ENCODE measurements around the gene OPRD1. TPM values are rescaled to one million over a fixed set of nuclear protein-coding genes. Genes with fewer than 3 reads are reported as not detected.
"Not testable (repeated sequence)": the region's sequence is repeated elsewhere in the genome, so short reads cannot be mapped to it uniquely, and the experiment has no call there.

Gene OPRD1
- not detected in 2 replicates for total RNA-seq

DNA sequence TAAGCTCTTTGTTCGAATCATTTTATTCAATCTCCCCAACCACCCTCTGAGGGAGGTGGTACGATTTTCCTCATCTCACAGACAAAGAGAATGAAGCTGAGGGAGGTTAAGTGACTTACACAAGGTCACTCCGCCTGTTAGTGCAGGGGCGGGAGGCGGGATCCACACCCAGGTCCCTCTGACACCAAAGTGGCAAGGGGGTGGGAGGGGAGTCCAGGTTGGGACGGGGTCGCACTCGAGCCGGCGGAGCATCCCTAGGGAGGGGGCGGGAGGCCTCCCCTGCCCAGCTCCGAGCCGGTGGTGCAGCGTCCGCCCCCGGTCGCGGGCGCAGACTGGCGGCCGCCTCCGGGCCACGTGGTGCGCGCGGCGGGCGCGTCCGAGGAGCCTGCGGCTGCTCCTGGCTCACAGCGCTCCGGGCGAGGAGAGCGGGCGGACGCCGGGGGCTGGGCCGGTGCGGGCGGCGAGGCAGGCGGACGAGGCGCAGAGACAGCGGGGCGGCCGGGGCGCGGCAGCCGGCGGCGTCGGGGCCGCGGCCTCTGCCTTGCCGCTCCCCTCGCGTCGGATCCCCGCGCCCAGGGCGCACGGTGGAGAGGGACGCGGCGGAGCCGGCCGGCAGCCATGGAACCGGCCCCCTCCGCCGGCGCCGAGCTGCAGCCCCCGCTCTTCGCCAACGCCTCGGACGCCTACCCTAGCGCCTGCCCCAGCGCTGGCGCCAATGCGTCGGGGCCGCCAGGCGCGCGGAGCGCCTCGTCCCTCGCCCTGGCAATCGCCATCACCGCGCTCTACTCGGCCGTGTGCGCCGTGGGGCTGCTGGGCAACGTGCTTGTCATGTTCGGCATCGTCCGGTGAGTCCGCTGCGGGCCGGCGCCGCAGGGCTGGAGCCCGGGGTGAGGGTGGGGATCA is at the start of gene OPRD1:
TSS of gene OPRD1 (plus strand) at position 405 of the 903 bp plus-strand sequence. CDS start at position 619, 214 bp downstream.
- DNase-seq (ENCODE audit: low read depth in 2 of 2), result no peak

DNA sequence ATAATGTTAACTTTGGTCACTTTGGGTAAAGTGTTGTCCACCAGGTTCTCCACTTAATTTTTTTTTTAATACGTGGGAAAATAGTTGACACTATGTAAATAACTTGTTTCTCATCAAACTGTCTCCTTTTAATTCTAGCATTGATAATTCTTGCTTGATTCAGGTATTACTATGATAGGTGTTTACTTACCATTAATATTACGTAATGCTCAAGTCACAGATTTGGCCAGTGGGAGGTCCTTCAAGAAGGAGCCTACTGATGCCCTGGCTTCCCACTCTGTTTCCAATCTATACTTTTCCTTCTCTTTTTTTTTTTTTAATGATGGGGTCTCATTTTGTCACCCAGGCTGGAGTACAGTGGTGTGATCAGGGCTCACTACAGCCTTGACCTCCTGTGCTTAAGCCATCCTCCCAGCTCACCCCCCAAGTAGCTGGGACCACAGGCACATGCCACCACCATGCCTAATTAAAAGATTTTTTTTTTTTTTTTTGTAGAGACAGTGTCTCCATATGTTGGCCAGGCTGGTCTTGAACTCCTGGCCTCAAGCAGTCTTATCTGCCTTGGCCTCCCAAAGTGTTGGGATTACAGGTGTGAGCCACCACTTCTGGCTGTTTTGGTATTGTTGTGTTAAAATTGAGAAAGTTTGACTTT is 45.3 kb upstream of the OPRD1 start:
- DNase-seq (ENCODE audit: low read depth in 2 of 2), result no peak

DNA sequence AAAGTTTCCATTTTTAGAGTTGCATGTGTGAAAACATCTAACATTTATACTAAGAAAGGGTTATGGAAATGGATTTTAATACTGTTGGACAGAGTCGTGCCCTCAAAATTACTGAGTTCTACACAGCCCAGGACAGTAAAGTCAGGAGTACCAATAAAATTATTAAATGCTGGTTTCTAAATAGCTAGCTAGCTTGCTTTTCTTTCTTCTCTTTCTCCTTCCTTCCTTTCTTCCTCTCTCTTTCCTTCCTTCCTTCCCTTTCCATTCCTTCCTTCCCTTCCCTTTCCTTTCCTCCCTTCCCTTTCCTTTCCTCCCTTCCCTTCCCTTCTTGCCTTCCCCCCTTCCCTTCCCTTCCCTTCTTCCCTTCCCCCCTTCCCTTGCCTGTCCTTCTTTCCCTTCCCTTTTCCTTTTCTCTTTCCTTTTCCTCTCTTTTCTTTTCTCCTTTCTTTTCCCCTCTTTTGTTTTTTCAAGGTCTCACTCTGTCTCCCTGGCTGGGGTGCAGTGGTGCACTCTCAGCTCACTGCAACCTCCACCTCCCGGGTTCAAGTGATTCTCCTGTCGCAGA is 41.3 kb upstream of the OPRD1 start:
- DNase-seq (ENCODE audit: low read depth in 2 of 2), result no peak

DNA sequence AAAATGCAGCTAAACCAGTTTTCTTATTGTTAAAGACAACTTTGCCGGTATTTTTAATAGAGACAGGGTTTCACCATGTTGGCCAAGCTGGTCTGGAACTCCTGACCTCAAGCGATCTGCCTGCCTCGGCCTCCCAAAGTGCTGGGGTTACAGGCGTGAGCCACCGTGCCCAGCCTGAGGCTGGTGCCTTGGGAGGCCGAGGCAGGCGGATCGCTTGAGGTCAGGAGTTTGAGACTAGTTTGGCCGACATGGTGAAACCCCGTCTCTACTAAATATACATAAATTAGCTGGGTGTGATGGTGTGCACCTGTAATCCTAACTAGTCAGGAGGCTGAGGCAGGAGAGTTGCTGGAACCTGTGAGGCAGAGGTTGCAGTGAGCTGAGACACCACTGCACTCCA is 40.0 kb upstream of the OPRD1 start:
- DNase-seq (ENCODE audit: low read depth in 2 of 2), result not testable (repeated sequence)

DNA sequence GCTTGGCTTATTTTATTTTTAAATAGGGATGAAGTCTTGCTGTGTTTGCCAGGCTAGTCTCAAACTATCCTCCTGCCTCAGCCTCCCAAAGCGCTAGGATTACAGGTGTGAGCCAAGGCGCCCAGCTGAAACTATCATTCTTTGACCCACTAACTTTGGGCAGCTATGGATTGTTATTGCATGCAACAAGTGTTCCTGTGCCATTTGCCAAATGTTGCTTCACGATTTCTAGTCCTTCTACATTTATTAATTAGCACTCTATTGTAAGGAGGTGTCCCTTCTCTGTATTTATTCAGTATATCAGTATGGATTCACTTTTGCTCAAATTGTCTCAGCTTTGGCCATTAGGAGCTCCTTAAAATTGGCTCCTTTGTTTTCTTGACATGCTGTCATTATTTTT is 38.9 kb upstream of the OPRD1 start:
- DNase-seq (ENCODE audit: low read depth in 2 of 2), result no peak

DNA sequence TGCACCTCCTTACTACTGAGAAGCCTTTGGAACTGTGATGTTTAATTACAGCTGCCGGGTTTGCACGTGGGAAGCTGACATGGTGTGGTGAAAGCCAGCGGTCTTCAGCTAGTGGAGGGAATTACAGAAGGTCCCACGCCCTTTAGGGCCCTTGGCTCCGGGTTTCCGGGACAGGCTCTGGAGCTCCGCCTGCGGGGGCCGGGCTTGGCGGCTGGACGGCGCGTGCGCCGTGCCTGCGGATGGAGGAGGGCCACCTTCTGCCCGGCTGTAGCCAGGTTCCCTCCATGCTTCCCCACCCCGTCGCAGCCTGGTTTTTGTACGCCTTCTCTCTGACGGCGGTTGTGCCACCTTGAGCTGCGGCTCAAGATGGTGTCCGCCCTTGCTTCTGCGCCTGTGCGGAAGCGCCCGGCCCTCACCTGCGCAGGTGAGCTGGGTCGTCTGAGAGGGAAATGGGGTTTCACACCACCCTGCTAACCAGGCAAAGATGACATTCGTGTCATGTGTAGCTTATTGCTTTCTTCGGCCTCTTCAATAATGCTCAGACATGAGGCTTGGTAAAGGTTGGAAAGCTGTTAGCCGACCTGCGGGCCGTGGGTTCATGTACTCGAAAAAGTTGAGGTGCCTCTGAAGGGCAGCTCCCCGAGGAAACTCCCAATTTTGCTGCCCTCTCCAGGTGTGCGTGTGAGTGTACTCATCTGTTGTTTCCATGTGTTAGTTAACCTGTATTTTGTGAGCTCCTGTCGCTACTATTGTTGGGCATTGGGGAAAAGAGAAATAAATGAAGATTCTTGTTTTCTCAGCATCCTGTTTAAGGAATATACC is 36.6 kb upstream of the OPRD1 start:
- DNase-seq (ENCODE audit: low read depth in 2 of 2), result peak; percentile 54 to 61

DNA sequence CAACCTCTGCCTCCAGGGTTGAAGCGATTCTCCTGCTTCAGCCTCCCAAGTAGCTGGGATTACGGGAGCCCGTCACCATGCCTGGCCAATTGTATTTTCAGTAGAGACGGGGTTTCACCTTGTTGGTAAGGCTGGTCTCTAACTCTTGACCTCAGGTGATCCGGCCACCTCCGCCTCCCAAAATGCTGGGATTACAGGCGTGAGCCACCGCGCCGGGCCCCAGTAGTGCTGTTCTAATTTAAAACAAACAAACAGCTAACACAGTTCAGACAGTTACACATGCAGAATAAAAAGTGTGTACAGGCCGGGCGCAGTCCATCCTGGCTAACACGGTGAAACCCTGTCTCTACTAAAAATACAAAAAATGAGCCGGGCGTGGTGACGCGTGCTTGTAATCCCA is 35.6 kb upstream of the OPRD1 start:
- DNase-seq (ENCODE audit: low read depth in 2 of 2), result no peak

DNA sequence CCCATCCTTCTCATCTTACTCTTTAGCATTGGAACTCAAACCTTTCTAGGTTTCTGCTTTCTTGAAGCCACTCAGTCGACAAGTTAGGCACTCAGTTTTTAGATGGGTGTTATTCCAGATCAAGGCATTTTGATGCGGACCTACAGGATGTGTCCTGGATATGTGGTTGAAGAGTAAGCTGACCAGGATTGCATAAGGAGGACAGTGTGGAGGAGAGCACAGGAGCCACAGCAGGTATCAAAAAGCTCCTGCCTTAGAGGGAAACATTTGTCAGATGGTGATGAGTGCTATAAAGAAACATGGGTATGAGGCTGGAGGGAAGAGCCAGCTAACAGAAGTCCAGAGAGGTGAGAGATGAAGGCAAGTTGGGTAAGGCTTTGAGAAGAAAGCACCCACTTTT is 33.9 kb upstream of the OPRD1 start:
- no peak for DNase-seq (ENCODE audit: low read depth in 2 of 2)

DNA sequence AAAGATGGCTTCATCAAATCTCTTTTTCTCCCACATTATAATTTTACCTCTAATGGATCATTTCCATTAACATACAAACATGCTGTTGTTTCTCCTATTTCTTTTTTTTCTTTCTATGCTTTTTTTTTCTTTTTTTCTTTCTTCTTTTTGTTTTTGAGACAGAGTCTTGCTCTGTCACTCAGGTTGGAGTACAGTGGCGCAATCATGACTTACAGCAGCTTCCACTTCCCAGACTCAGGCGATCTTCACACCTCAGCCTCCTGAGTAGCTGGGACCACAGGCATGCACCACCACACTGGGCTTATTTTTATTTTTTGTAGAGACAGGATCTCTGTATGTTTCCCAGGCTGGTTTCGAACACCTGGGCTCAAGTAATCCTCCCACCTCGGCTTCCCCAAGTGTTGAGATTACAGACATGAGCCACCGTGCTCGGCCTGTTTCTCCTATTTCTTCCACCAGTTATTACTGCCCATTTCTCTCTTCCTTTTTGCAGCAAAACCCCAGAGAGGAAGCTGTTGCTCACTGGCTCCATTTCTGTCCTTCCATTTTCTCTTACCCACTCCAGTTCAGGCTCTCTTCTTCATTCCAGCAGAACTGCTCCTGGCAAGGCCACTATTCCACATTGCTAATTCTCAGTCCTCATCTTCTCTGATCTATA is 32.1 kb upstream of the OPRD1 start:
- DNase-seq (ENCODE audit: low read depth in 2 of 2), result no peak

DNA sequence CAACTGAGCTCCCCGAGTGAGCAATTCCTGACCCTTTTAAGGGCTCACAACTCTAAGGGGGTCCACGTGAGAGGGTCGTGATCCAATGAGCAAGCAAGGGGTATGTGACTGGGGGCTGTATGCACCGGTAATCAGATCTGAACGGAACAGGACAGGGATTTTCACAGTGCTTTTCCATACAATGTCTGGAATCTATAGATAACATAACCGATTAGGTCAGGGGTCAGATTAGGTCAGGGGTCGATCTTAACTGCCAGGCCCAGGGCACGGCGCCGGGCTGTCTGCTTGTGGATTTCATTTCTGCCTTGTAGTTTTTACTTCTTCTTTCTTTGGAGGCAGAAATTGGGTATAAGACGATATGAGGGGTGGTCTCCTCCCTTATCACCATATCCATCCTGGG is 30.7 kb upstream of the OPRD1 start:
- DNase-seq (ENCODE audit: low read depth in 2 of 2), result no peak

DNA sequence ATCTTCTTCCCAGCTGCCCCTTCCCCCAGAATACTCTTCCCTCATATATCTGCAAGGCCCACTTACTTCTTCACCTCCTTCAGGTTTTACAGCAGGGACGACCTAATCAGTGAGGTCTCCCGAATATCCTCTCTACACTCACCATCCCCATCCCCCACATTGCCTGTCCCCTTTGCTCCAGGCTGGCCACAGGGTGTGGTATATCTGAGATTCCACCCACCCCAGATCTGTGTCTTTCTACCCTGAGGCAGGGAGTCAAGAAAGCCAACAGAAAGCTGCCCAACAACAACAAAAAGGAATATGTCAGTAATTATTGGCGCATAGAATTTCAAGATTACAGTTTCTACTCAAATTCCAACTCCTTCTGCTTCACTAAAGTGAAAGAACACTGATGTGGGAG is 30.0 kb upstream of the OPRD1 start:
- no peak for DNase-seq (ENCODE audit: low read depth in 2 of 2)

DNA sequence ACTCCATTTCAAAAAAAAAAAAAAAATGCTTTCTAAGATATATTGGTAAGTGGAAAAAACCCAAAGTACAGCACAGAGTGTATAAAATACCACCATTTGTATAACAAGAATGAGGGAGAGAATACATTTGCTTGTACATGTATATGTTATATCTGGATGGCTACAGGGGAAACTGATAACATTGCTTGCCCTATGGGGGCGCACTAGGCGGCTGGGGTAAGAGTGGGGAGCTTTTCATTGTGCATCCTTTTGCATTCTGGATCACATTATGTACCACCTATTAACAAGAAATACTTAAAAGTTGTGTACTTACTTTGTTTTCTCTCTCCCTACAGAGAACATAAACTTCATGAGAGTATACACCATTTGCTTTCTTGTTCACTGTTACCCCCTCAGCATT is 28.6 kb upstream of the OPRD1 start:
- no peak for DNase-seq (ENCODE audit: low read depth in 2 of 2)

DNA sequence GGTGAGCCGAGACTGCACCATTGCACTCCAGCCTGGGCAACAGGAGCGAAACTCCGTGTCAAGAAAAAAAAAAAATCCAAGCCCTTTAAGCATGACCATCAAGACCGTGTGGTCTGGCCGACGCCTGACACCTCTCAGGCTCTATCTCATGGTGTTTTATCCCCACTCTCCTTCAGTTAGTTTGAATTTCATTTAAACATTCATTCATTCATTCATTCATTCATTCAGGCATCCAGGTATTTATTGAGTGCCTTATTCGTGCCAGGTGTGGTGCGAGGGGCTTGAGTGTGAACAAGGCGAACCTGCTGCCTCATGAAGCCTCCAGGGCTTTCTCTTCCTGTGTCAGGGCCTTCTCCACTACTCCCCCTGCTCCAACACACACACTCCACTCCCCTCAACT is 22.6 kb upstream of the OPRD1 start:
- no peak for DNase-seq (ENCODE audit: low read depth in 2 of 2)

DNA sequence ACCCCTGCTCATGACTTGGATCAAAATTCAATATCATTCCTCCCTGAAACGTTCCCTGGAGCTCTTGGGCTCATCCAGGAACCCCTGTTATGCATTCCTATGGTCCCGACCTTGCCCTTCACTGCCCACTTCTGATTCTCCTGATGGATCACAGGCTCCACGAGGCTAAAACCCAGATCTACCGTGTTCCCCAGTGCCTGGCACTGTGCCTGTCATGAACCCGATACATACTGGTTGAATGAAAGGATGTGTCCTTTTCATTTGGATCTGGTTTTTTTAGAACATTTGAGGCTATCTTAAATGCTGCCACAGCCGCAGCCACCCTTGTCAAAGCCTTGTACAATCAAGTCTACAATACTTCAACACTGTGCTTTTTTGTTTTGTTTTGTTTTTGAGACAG is 22.2 kb upstream of the OPRD1 start:
- DNase-seq (ENCODE audit: low read depth in 2 of 2), result no peak

DNA sequence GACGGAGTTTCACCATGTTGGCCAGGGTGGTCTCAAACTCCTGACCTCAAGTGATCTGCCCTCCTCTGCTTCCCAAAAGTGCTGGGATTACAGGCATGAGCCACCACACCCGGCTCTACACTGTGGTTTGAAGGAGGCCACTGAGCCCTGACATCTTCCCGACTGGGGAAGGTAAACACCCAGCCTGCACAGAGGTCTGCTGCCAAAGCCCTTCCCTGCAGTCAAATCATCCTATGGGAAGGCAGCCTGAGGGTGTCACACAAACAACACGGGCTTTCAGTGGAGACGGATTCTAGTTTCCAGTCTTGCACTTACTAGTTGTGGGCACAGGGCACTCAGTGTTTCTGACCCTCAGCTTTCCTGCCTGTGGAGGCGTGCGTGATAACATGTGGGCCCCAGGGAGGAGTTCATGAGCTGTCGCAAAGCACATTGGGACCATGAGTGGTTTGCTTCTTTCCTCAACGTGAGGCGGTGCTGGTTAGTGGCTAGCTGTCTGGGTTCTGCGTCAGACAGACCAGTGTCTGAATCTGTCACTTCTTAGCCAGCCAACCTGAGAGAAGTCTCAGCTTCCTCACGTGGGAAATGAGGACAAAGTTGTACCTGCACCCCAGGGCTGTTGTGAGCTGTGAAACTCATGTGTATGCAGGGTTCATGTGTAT is 21.5 kb upstream of the OPRD1 start:
- DNase-seq (ENCODE audit: low read depth in 2 of 2), result no peak

DNA sequence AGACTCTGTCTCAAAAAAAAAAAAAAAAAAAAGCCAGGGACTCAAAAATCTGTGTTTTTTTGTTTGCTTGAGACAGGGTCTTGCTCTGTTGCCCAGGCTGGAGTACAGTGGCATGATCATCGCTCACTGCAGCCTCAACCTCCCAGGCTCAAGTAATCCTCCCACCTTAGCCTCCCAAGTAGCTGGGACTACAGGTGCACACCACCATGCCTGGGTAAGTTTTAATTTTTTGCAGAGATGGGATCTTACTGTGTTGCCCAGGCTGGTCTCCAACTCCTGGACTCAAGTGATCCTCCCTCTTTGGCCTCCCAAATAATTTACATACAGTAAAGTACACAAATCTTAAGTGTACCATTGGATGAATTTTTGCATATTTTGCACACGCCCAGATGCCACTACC is 20.0 kb upstream of the OPRD1 start:
- not testable (repeated sequence) for DNase-seq (ENCODE audit: low read depth in 2 of 2)

DNA sequence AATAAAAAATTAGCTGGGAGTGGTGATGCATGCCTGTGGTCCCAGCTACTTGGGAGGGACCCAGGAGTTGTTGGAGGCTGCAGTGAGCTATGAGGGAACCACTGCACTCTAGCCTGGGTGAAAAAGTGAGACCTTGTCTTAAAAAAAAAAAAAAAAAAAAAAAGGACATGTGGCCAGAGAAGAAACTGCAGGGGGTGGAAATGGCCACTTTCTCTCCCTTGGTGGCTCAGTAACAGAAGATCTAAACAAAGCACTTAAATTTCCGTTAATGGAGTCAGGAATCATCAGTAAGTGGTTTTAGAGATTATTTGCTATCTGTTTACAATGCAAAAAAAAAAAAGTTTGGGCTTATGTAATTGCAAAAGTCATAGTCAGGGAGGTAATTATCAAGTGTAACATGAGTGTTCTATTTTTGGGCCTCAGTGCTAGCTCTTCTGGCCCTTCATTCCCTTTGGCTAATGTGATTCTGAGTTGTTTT is 19.3 kb upstream of the OPRD1 start:
- no peak for DNase-seq (ENCODE audit: low read depth in 2 of 2)

DNA sequence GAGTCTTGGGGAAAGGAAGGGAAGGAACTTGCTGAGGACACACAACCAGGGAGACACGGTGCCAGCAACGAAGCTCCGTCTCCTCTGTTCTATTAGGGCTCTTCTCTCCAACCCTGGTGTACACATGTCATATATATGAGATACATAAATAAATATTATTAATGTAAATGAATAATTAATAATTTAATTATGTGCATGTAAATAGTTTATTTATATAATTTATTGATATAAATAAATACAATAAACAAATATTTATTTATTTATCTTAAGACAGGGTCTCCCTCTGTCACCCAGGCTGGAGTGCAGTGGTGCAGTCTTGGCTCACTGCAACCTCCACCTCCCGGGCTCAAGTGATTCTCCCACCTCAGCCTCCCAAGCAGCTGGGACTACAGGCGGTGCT is 17.4 kb upstream of the OPRD1 start:
- not testable (repeated sequence) for DNase-seq (ENCODE audit: low read depth in 2 of 2)

DNA sequence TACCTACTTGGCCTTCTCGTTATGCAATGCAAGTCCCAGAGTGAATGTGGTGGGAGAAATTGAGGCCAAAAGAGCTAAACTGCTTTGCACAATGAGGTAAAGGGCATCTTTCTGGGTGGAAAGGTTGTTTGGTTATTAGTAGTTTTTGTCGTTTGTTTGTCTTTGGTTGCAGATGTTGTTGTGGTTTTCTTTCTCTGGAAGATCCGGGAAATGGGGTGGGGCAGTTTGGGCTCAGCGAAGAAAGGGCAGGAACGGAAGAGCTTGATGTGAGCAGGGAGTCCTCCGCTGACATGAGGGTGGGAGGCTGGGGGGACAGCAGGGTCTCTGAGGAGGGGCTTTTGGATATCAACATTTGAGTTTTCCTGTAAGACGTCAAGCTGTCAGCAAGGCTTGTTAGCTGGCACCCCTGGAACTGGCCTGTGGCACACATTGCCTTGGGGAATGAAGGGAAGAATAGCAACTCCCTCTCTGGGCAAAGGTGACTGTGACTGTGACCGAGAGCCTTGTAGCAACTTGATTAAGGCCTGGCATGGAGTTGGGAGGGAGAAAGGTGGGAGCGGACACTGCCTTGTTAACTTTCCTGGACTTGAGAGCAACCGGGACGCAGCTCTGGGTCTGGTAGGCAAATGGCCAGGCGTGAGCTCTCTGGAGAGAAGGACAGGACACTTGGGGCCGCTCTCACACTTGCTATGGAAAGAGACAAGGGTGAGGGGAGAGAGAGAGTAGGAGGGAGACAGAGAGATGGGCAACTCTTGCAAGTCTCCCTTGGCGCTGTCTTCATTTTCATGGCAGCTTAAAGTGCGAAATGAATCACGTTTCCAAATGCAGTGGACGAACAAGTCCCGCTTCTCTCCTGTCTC is 15.4 kb upstream of the OPRD1 start:
- DNase-seq (ENCODE audit: low read depth in 2 of 2), result no peak

DNA sequence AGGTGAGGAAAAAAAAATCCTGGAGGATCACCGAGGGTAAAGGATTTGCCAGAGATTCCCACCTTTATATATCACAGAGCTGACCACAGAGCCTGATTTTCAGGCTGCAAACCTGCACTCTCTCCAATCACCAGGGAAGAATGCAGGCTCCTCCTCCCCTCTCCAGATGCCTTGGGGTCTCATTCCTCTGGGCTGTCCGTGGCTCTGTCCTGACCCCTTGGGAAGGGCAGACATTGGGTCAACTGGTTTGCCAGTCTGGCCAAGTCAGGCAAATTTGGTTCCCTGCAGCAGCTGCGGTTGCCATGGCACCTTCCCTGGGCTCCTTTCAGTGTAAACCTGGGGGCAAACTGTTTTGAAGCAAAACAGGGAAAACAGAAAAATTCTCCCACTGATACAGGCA is 11.6 kb upstream of the OPRD1 start:
- DNase-seq (ENCODE audit: low read depth in 2 of 2), result no peak

Data from dermis microvascular lymphatic vessel endothelial cell (primary cell).